HG03196 (cell line): Measurements from ENCODE around the gene CEACAM6.

Experiments
- ATAC-seq: cut with Tn5 transposase; IDR thresholded peaks from one replicate; pipeline ENCODE4 v1.9.1; 2021; ENCODE audit not compliant: unreplicated experiment

CEACAM6 gene

GRCh38 chr19:41795031-41795461 lies 39.7 kb downstream of the CEACAM6 start:
- no peak for ATAC-seq

GRCh38 chr19:41796362-41796761 lies 41.0 kb downstream of the CEACAM6 start, which contains the start of gene CEACAM3:
Gene CEACAM3 (plus strand): TSS chr19:41796587. CDS start chr19:41796678, 91 bp downstream.
- ATAC-seq = no peak

- ATAC-seq = no peak
Measured at GRCh38 chr19:41796901-41797300, 41.6 kb downstream of the CEACAM6 start.

GRCh38 chr19:41799444-41800000 lies 44.2 kb downstream of the CEACAM6 start:
- ATAC-seq = no peak

- ATAC-seq = no peak
Measured at GRCh38 chr19:41801031-41801430, 45.7 kb downstream of the CEACAM6 start.

- ATAC-seq = no peak
Measured at GRCh38 chr19:41801792-41802211, 46.5 kb downstream of the CEACAM6 start.

GRCh38 chr19:41802770-41803169 lies 47.4 kb downstream of the CEACAM6 start:
- ATAC-seq = no peak

GRCh38 chr19:41804336-41804735 lies 49.0 kb downstream of the CEACAM6 start:
- ATAC-seq = no peak

GRCh38 chr19:41807176-41807575 lies 51.8 kb downstream of the CEACAM6 start:
- no peak for ATAC-seq

GRCh38 chr19:41808663-41809566 lies 53.6 kb downstream of the CEACAM6 start:
- ATAC-seq = no peak

- no peak for ATAC-seq
Measured at GRCh38 chr19:41810301-41810700, 55.0 kb downstream of the CEACAM6 start.

GRCh38 chr19:41811036-41811435 lies 55.7 kb downstream of the CEACAM6 start:
- ATAC-seq = no peak

- no peak for ATAC-seq
Measured at GRCh38 chr19:41811981-41812380, 56.7 kb downstream of the CEACAM6 start.

- ATAC-seq = no peak
Measured at GRCh38 chr19:41813911-41814310, 58.6 kb downstream of the CEACAM6 start.

- no peak for ATAC-seq
Measured at GRCh38 chr19:41815301-41815700, 60.0 kb downstream of the CEACAM6 start.

GRCh38 chr19:41816761-41817160 lies 61.4 kb downstream of the CEACAM6 start:
- no peak for ATAC-seq

GRCh38 chr19:41821003-41821735 lies 65.8 kb downstream of the CEACAM6 start:
- no peak for ATAC-seq
